ENCODE data around the gene KPNA6. TPM values are rescaled to one million over a fixed set of nuclear protein-coding genes. Genes with fewer than 3 reads are reported as not detected.

Gene KPNA6
- polyA plus RNA-seq, 1 of the 3 experiments (the other 2 are of a cell fraction), result 13.1 TPM

- no peak for TF ChIP-seq FOSL2 (IDR thresholded peaks at IDR 0.05; ENCODE audit: borderline replicate concordance, low read depth)
Observed at GRCh38 chr1:32208469-32208868, 100.6 kb downstream of the KPNA6 start (continued).

- Histone ChIP-seq H3K36me3 (replicated peaks in 1 of 2; ENCODE audit: control insufficient read depth in 1 of 2, insufficient read depth in 2 of 2, low read length in 1 of 2) (peaks cover 0 to 4% of the 10 kb centered on the region in 2 experiments), H3K4me3 (ENCODE audit: low read depth in 2 of 2, low read length in 1 of 2) (no peak within 1 kb of the TSS), H3F3A (replicated peaks; ENCODE audit: insufficient read depth) (no peaks in the 10 kb centered on the region), H3K9me2 (no peaks in the 10 kb centered on the region), H3K27ac (ENCODE audit: low read depth in 2 of 2, low read length in 1 of 2) (peak within 1 kb of the TSS in 1 of 2 experiments; percentile 30; a peak in 1 of 4 replicates), H3K9me3 (no peaks in the 10 kb centered on the region), H3K4me1 (ENCODE audit: control insufficient read depth in 1 of 2, insufficient read depth in 2 of 2, low read depth in 1 of 2, low read length in 1 of 2) (peaks cover 0 to 25% of the 10 kb centered on the region in 2 experiments; a peak in 1 of 4 replicates), H3K9ac (no peak within 1 kb of the TSS), H3K4me2 (no peak within 1 kb of the TSS), H2AFZ (ENCODE audit: low read depth) (no peak within 1 kb of the TSS), H3K27me3 (ENCODE audit: insufficient read depth) (no peaks in the 10 kb centered on the region), H4K20me1 (ENCODE audit: insufficient read depth) (no peaks in the 10 kb centered on the region), H3K79me2 (ENCODE audit: insufficient read depth) (peaks cover 4% of the 10 kb centered on the region; the same call in 1 of the 2 replicates)
- ChIA-PET CTCF (interaction anchor here (0.7 kb wide), 1 partner anchor 12 kb away, joined by 3 read pairs; no protein-coding TSS in a partner anchor), POLR2A (interaction anchor here (1.2 to 3.2 kb wide), 4 partner anchors 9 to 33 kb away, joined by 3 to 15 read pairs (median 4); partner anchors contain the start of gene CCDC28B)
- TF ChIP-seq RAD21 (IDR thresholded peaks at IDR 0.05; ENCODE audit: low read length), result no peak
- WGBS (ENCODE audit: low lambda C conversion rate), result 88% methylated on average over 5 of the region's 5 CpGs
- peak; percentile 43 for DNase-seq
Observed at GRCh38 chr1:32208891-32209328, 101.1 kb downstream of the KPNA6 start, which contains the start of gene DCDC2B. DCDC2B (plus strand) TSS chr1:32209089; CDS start chr1:32209094, 5 bp downstream.

DNA sequence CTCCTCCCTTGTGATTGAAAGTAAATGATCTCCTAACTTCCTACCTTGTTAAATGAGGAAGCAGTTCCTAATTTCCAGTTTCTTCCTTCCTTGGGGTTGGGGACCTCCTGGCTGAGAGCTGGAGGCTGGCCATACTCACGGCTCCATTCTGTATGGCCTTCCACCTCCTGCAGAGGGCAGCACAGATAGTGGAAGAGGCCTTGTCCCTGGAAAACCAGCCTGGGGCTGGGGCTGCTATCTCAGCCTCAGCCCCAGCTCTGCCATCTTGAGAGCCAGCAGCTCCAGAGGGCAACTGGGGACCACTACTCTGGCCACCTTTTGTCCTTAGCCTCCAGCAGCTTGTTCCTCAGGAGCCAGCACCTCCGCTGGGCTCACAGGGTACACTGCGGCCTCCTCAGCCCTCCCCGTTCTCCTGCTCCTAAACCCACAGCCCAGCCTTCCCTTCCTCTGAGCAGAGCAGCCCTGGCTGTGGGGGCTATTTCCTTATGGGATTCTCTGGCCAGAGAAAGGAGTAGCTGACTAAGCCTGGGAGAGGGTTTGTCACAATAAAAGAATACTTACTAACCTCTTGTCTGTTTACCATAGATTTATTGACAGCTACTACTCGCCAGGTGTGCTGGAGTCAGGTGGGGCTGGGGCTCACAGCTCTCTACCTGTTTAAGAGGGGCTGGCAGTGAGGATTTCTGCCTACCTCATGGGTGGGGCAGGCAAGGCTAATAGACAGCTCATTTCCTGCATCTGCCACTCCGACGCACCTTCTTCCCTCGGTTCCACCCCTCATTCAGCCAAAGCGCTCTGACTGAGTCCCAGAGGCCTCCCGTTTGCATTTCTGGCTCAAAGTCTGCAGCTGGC lies 108.0 kb downstream of the KPNA6 start:
- Histone ChIP-seq H3F3A (replicated peaks; ENCODE audit: insufficient read depth) (peaks cover 3% of the 10 kb centered on the region), H3K9ac (no peak overlapping the region), H3K9me3 (no peaks in the 10 kb centered on the region), H3K27me3 (ENCODE audit: insufficient read depth) (no peaks in the 10 kb centered on the region), H3K4me1 (ENCODE audit: control insufficient read depth in 1 of 2, insufficient read depth in 2 of 2, low read depth in 1 of 2, low read length in 1 of 2) (peaks cover 0 to 5% of the 10 kb centered on the region in 2 experiments; a peak in 1 of 4 replicates), H3K27ac (ENCODE audit: low read depth in 2 of 2, low read length in 1 of 2) (0 out of 4 replicates have a peak overlapping the region, but pooled peaks of 1 of the 2 experiments have one; percentile 12), H3K79me2 (ENCODE audit: insufficient read depth) (peaks cover 20% of the 10 kb centered on the region), H3K4me2 (no peak overlapping the region), H3K4me3 (ENCODE audit: low read depth in 2 of 2, low read length in 1 of 2) (no peak overlapping the region; a peak in 1 of 4 replicates), H3K36me3 (replicated peaks in 1 of 2; ENCODE audit: control insufficient read depth in 1 of 2, insufficient read depth in 2 of 2, low read length in 1 of 2) (peaks cover 5 to 27% of the 10 kb centered on the region in 2 experiments), H3K9me2 (no peaks in the 10 kb centered on the region), H4K20me1 (ENCODE audit: insufficient read depth) (no peaks in the 10 kb centered on the region), H2AFZ (ENCODE audit: low read depth) (no peak overlapping the region)
- WGBS (ENCODE audit: low lambda C conversion rate), result 86% methylated on average over 7 of the region's 10 CpGs
- peak; percentile 79 for DNase-seq
- POLR2A ChIA-PET, result interaction anchor here (0.7 to 2.2 kb wide), 5 partner anchors 10 to 120 kb away, joined by 3 to 11 read pairs (median 10); partner anchors contain the start of genes IQCC and MARCKSL1
- CTCF ChIA-PET, result interaction anchor here (0.7 to 3.6 kb wide), 33 partner anchors 11 to 502 kb away, joined by 3 to 45 read pairs (median 4); partner anchors contain the start of genes BSDC1, CCDC28B, FAM167B and IQCC
- TF ChIP-seq TCF12 (IDR thresholded peaks at IDR 0.05), result no peak
- no peak for TF ChIP-seq GATA2 (CRISPR knock-in tag; IDR thresholded peaks at IDR 0.05)
- TF ChIP-seq POLR2AphosphoS5 (IDR thresholded peaks at IDR 0.05; ENCODE audit: low read depth, low read length), result no peak
- TF ChIP-seq GABPA (IDR thresholded peaks at IDR 0.05; ENCODE audit: low read depth), result no peak
- TF ChIP-seq, protein P1, sequence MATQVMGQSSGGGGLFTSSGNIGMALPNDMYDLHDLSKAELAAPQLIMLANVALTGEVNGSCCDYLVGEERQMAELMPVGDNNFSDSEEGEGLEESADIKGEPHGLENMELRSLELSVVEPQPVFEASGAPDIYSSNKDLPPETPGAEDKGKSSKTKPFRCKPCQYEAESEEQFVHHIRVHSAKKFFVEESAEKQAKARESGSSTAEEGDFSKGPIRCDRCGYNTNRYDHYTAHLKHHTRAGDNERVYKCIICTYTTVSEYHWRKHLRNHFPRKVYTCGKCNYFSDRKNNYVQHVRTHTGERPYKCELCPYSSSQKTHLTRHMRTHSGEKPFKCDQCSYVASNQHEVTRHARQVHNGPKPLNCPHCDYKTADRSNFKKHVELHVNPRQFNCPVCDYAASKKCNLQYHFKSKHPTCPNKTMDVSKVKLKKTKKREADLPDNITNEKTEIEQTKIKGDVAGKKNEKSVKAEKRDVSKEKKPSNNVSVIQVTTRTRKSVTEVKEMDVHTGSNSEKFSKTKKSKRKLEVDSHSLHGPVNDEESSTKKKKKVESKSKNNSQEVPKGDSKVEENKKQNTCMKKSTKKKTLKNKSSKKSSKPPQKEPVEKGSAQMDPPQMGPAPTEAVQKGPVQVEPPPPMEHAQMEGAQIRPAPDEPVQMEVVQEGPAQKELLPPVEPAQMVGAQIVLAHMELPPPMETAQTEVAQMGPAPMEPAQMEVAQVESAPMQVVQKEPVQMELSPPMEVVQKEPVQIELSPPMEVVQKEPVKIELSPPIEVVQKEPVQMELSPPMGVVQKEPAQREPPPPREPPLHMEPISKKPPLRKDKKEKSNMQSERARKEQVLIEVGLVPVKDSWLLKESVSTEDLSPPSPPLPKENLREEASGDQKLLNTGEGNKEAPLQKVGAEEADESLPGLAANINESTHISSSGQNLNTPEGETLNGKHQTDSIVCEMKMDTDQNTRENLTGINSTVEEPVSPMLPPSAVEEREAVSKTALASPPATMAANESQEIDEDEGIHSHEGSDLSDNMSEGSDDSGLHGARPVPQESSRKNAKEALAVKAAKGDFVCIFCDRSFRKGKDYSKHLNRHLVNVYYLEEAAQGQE (IDR thresholded peaks at IDR 0.05; ENCODE audit: low read depth, low read length), result no peak
- TF ChIP-seq EZH2phosphoT487 (IDR thresholded peaks at IDR 0.05; ENCODE audit: borderline replicate concordance, low read depth), result no peak
- TF ChIP-seq TEAD4 (IDR thresholded peaks at IDR 0.05; ENCODE audit: borderline replicate concordance, insufficient read depth), result no peak
- TF ChIP-seq MEF2A (IDR thresholded peaks at IDR 0.05; ENCODE audit: borderline replicate concordance, low read depth), result no peak
- TF ChIP-seq SMC3 (IDR thresholded peaks at IDR 0.05; ENCODE audit: low read depth, low read length), result peak; percentile 61
- TF ChIP-seq RAD21 (IDR thresholded peaks at IDR 0.05; ENCODE audit: low read length), result peak; percentile 75
- peak; percentile 84 for TF ChIP-seq CTCF (IDR thresholded peaks at IDR 0.05)
- TF ChIP-seq JUND (IDR thresholded peaks at IDR 0.05), result no peak
